Spleen (tissue), 11 donors: ENCODE results near the gene HTATIP2. TPM values are rescaled to one million over a fixed set of nuclear protein-coding genes. Genes with fewer than 3 reads are reported as not detected.

Experiments used
- DNase-seq: peaks from one replicate; pipeline ENCODE4 v3.0.0-alpha.2; 2020
- H3K27ac ChIP-seq, 8 donors: fragments of 200-600 bp; sonication (generic) in 7 of 8; 1 replicate in 4 of 8; 2 replicates in 4 of 8; pipeline versions ENCODE4 v1.5.0 to v1.8.0; 2016 to 2021; ENCODE audit warnings: inconsistent platforms in 4 of 8, mild to moderate bottlenecking in 4 of 8, moderate library complexity in 1 of 8
- H3K27me3 ChIP-seq, 7 donors: fragments of 200-600 bp; sonication (generic) in 6 of 7; replicated peaks in 1 of 7; 1 replicate in 4 of 7; 2 replicates in 3 of 7; pipeline versions ENCODE4 v1.5.0 to v1.8.0; 2016 to 2021; ENCODE audit warnings: inconsistent platforms in 3 of 7, mild to moderate bottlenecking in 1 of 7
- H3K36me3 ChIP-seq, 6 donors: fragments of 200-600 bp; sonication (generic) in 5 of 6; 1 replicate in 4 of 6; 2 replicates in 2 of 6; pipeline versions ENCODE4 v1.5.0 to v1.8.0; 2016 to 2021; ENCODE audit warnings: inconsistent platforms in 2 of 6
- H3K4me1 ChIP-seq, 6 donors: fragments of 200-600 bp; sonication (generic) in 5 of 6; 1 replicate in 3 of 6; 2 replicates in 3 of 6; pipeline versions ENCODE4 v1.5.0 to v1.8.0; 2016 to 2021; ENCODE audit warnings: inconsistent platforms in 3 of 6
- H3K4me3 ChIP-seq, 8 donors: fragments of 200-600 bp; sonication (generic) in 7 of 8; 1 replicate in 4 of 8; 2 replicates in 4 of 8; pipeline versions ENCODE4 v1.5.0 to v1.8.0; 2016 to 2021; ENCODE audit warnings: inconsistent platforms in 4 of 8, mild to moderate bottlenecking in 4 of 8, moderate library complexity in 2 of 8
- H3K9me3 ChIP-seq, 8 donors: fragments of 200-600 bp; sonication (generic) in 7 of 8; 1 replicate in 4 of 8; 2 replicates in 4 of 8; pipeline versions ENCODE4 v1.5.0 to v1.8.0; 2016 to 2021; ENCODE audit warnings: inconsistent platforms in 4 of 8
- POLR2A ChIP-seq, 3 donors: fragments of 450-650 bp; IDR thresholded peaks; one replicate each; pipeline ENCODE4 v1.5.1; 2017; ENCODE audit warnings: antibody characterized with exemption in 3 of 3, mild to moderate bottlenecking in 1 of 3
- POLR2AphosphoS5 ChIP-seq, 3 donors: sonication (generic); formaldehyde crosslinking; IDR thresholded peaks; one replicate each; pipeline ENCODE4 v1.5.1; 2017; ENCODE audit warnings: antibody characterized with exemption in 3 of 3
- WGBS, 5 donors: extraction: QIAGEN DNeasy Blood & Tissue Kit in 3 of 5; methylation state at CpG; one replicate each; pipeline versions ENCODE4 v1.1.5 to v1.1.7; 2013 to 2018; 5-methylcytosine and 5-hydroxymethylcytosine counted together
- intact Hi-C: fragments of 100-400 bp; cut with DNase I; formaldehyde crosslinking; loops from one replicate; pipeline ENCODE4 v1.15.0; 2023; ENCODE audit warnings: low total_unique reads
- polyA plus RNA-seq, 3 donors: library from polyadenylated mRNA; stranded (reverse); fragments of 200-250 nt; gene quantifications; one replicate each; pipeline ENCODE4 v1.2.1, GENCODE V29; 2013
- total RNA-seq, 7 donors: library from RNA; depleted of rRNA in 3 of 7; stranded (reverse); fragments of >200 nt in 3 of 7; fragmentation: NEBNext Ultra II Directional in 4 of 7; extraction: Animal tissue kit (Norgen Biotek cat#: 25700) in 4 of 7; gene quantifications; one replicate each; pipeline versions ENCODE4 v1.1.0 to v1.2.1, GENCODE V29; 2016 to 2021
- TF ChIP-seq, protein P1 (sequence below), 11 experiments: fragments of 200-600 bp in 7 of 11; fragments of 450-650 bp in 4 of 11; sonication (generic) in 4 of 11; IDR thresholded peaks in 8 of 11; conservative IDR thresholded peaks in 3 of 11; 1 replicate in 7 of 11; 2 replicates in 4 of 11; pipeline versions ENCODE4 v1.4.0 to v1.8.0; 2016 to 2021; ENCODE audit warnings: antibody characterized with exemption in 11 of 11, inconsistent platforms in 4 of 11, mild to moderate bottlenecking in 1 of 11
- donor health status: healthy with polysubstance abuse.
- donor health status: DM: no; HTN: no; CAD: no; lungs with moderate emphysema.
- donor health status: DM: no; HTN: no; CAD: no.
- donor health status: Bipolar disorder and iron deficiency.
- donor health status: healthy.
- donor health status: DM: no; HTN: no; CAD: no.
- donor health status: DM: yes; HTN: yes; CAD: no.

Gene HTATIP2
- total and polyA plus RNA-seq, 10 donors = 24.3 to 70.2 (median 42.6) TPM

DNA sequence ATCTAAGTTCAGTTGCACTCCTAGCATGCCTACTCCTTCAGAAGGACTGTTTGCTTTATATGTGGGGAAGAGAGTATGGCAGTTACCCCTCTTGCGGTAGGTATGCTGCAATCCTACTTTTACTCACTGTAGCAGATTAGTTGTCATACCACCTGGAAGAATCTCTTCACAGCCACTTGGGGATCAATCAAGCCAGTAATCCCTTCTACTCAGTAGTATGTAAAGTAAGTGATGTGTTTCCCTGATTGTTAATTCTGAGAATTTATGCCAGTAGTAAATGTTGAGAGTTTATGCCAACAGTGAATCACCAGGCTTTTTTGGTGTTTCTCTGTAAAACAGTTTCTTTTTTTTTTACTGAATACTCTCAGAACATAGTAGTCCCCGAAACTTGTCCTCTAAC lies 58.4 kb downstream of the HTATIP2 start:
- no peak overlapping the region for H3K27ac ChIP-seq
- H3K27me3 ChIP-seq = no peaks in the 10 kb centered on the region
- no peak overlapping the region for H3K4me3 ChIP-seq
- intact Hi-C loops = no loop called here
- no peaks in the 10 kb centered on the region for H3K9me3 ChIP-seq
- TF ChIP-seq, protein P1, sequence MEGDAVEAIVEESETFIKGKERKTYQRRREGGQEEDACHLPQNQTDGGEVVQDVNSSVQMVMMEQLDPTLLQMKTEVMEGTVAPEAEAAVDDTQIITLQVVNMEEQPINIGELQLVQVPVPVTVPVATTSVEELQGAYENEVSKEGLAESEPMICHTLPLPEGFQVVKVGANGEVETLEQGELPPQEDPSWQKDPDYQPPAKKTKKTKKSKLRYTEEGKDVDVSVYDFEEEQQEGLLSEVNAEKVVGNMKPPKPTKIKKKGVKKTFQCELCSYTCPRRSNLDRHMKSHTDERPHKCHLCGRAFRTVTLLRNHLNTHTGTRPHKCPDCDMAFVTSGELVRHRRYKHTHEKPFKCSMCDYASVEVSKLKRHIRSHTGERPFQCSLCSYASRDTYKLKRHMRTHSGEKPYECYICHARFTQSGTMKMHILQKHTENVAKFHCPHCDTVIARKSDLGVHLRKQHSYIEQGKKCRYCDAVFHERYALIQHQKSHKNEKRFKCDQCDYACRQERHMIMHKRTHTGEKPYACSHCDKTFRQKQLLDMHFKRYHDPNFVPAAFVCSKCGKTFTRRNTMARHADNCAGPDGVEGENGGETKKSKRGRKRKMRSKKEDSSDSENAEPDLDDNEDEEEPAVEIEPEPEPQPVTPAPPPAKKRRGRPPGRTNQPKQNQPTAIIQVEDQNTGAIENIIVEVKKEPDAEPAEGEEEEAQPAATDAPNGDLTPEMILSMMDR (IDR thresholded peaks at IDR 0.05 in 8 of 11, conservative IDR thresholded peaks at IDR 0.05 in 3 of 11) = no peak
- peaks cover 0 to 86% (median 6%) of the 10 kb centered on the region in 6 donors for H3K36me3 ChIP-seq
- 40 to 97% (median 89%) methylated on average over 2 of the region's 2 CpGs for WGBS, 5 donors
- H3K4me1 ChIP-seq = no peaks in the 10 kb centered on the region
- DNase-seq = no peak

DNA sequence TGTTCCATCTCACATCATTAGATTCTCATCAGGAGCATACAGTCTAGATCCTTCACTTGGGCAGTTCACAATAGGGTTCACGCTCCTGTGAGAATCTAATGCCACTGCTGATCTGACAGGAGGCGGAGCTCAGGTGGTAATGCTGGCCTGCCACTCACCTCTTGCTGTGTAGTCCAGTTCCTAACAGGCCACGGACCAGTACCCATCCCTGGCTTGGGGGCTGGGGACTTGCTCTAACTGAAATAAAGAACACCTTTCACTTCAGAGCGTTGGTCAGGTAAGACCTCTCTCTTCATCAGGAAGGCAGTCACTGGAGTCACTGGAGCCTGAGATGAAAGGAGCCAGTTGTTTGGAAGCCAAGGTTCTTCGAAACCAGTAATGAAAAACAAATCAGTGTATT lies 65.7 kb downstream of the HTATIP2 start:
- 91 to 100% (median 97%) methylated on average over 5 of the region's 5 CpGs for WGBS, 5 donors
- intact Hi-C loops = no loop called here
- DNase-seq = no peak

More for the DNA sequence above, 65.7 kb downstream of the HTATIP2 start:
- Histone ChIP-seq H3K27ac (no peak overlapping the region), H3K36me3 (peaks cover 0 to 74% (median 7%) of the 10 kb centered on the region in 6 donors), H3K4me3 (no peak overlapping the region), H3K9me3 (no peaks in the 10 kb centered on the region), H3K27me3 (no peaks in the 10 kb centered on the region), H3K4me1 (no peaks in the 10 kb centered on the region)
- TF ChIP-seq, protein P1 (IDR thresholded peaks at IDR 0.05 in 8 of 11, conservative IDR thresholded peaks at IDR 0.05 in 3 of 11) = no peak
- TF ChIP-seq POLR2A (IDR thresholded peaks at IDR 0.05) (no peak), POLR2AphosphoS5 (IDR thresholded peaks at IDR 0.05) (no peak)

Other genes starting within 250 kb of the HTATIP2 start
- gene DBX1, start 203.2 kb upstream of the HTATIP2 start, total RNA-seq = not detected
- not detected for gene DBX1, start 203.2 kb upstream of the HTATIP2 start, polyA plus RNA-seq
- 10 to 100 TPM; 12.8 to 20.7 (median 14.2) TPM for gene PRMT3, start 24.0 kb downstream of the HTATIP2 start, total RNA-seq
- gene PRMT3, start 24.0 kb downstream of the HTATIP2 start, polyA plus RNA-seq = 1 to 10 TPM; 6.9 to 9.2 (median 8.8) TPM
- not detected for gene SLC6A5, start 235.9 kb downstream of the HTATIP2 start, total RNA-seq
- not detected for gene SLC6A5, start 235.9 kb downstream of the HTATIP2 start, polyA plus RNA-seq